ENCODE results near the gene TNFSF13B. TPM values are rescaled to one million over a fixed set of nuclear protein-coding genes. Genes with fewer than 3 reads are reported as not detected.

The TNFSF13B gene
- polyA plus RNA-seq, 1 of the 3 experiments (the other 2 are of a cell fraction), result 0.03 TPM

DNA sequence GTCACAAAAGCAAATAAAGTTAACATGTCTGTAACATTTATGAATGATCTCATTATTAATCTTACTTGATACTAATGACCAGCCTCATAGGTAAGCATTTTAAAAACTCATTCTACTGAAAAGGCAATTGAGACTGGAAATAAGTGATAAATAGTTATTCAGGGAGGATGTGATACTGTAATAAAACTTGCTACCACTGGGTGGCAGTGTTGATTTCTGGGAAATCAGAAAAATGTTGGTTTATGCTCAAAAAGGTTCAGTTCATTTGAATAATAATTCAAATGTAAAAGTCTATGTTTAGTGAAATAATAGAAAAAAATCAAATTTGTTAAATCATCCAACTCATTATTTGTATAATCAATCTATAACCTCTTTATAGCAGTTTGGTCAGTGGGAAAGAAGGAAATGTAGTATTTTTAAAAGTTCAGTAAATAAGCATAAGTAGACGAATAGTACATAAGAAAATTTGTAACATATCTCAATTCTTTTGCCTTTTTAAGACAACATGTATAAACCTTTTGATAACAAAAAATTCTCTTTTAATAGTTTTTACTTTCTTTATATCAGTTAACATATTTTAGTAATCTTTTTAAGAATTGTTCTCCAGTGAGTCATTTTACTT is 41.8 kb upstream of the TNFSF13B start (continued):
- TF ChIP-seq, protein P1, sequence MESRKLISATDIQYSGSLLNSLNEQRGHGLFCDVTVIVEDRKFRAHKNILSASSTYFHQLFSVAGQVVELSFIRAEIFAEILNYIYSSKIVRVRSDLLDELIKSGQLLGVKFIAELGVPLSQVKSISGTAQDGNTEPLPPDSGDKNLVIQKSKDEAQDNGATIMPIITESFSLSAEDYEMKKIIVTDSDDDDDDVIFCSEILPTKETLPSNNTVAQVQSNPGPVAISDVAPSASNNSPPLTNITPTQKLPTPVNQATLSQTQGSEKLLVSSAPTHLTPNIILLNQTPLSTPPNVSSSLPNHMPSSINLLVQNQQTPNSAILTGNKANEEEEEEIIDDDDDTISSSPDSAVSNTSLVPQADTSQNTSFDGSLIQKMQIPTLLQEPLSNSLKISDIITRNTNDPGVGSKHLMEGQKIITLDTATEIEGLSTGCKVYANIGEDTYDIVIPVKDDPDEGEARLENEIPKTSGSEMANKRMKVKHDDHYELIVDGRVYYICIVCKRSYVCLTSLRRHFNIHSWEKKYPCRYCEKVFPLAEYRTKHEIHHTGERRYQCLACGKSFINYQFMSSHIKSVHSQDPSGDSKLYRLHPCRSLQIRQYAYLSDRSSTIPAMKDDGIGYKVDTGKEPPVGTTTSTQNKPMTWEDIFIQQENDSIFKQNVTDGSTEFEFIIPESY (IDR thresholded peaks at IDR 0.05; ENCODE audit: borderline replicate concordance, low read depth), result no peak
- TF ChIP-seq RAD21 (IDR thresholded peaks at IDR 0.05; ENCODE audit: low read length) (peak; percentile 71), SMC3 (IDR thresholded peaks at IDR 0.05; ENCODE audit: low read depth, low read length) (peak; percentile 27; the same call in 1 of the 2 replicates)
- TF ChIP-seq, protein P2, sequence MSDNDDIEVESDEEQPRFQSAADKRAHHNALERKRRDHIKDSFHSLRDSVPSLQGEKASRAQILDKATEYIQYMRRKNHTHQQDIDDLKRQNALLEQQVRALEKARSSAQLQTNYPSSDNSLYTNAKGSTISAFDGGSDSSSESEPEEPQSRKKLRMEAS (IDR thresholded peaks at IDR 0.05; ENCODE audit: low read depth), result no peak

DNA sequence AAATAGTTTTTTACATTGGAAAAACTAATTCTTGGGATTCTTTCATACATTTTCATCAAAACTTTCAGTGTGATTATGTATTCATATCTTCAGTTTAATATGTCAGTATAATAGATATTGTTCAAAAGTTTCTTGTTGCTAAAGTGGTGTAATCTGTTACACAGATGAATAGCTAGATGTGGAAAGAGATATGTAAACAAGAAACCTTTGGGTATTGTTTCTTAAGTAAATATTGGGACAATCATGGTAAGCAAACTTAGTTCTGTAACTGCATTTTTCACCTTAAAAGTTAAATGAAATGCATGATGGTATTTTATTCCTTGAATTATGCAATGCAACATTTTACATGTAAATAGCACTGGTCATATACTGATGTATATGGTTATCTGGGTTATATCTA is 39.1 kb upstream of the TNFSF13B start:
- Histone ChIP-seq H3K27ac (ENCODE audit: low read depth in 2 of 2, low read length in 1 of 2) (no peak overlapping the region), H3K9ac (no peak overlapping the region), H3K9me3 (no peaks in the 10 kb centered on the region), H3K9me2 (no peaks in the 10 kb centered on the region; the same call in 1 of the 2 replicates), H3K36me3 (replicated peaks in 1 of 2; ENCODE audit: control insufficient read depth in 1 of 2, insufficient read depth in 2 of 2, low read length in 1 of 2) (peaks cover 9 to 13% of the 10 kb centered on the region in 2 experiments), H4K20me1 (ENCODE audit: insufficient read depth) (peaks cover 22% of the 10 kb centered on the region), H3K79me2 (ENCODE audit: insufficient read depth) (peaks cover 53% of the 10 kb centered on the region), H3K4me2 (no peak overlapping the region), H3K4me1 (ENCODE audit: control insufficient read depth in 1 of 2, insufficient read depth in 2 of 2, low read depth in 1 of 2, low read length in 1 of 2) (peaks cover 5 to 14% of the 10 kb centered on the region in 2 experiments; a peak in 3 of 4 replicates), H3K4me3 (ENCODE audit: low read depth in 2 of 2, low read length in 1 of 2) (no peak overlapping the region), H3F3A (replicated peaks; ENCODE audit: insufficient read depth) (no peaks in the 10 kb centered on the region), H2AFZ (ENCODE audit: low read depth) (no peak overlapping the region), H3K27me3 (ENCODE audit: insufficient read depth) (no peaks in the 10 kb centered on the region)
- POLR2A ChIA-PET, result no interaction called here
- TF ChIP-seq JUND (IDR thresholded peaks at IDR 0.05) (no peak), TEAD4 (IDR thresholded peaks at IDR 0.05; ENCODE audit: borderline replicate concordance, insufficient read depth) (no peak), NRF1 (IDR thresholded peaks at IDR 0.05; ENCODE audit: low read depth, low read length) (no peak), FOXM1 (IDR thresholded peaks at IDR 0.05; ENCODE audit: low read depth) (no peak), EP300 (IDR thresholded peaks at IDR 0.05; ENCODE audit: borderline replicate concordance in 1 of 2, low read depth in 1 of 2, low read length in 1 of 2) (no peak), YY1 (IDR thresholded peaks at IDR 0.05; ENCODE audit: low read depth) (no peak), SMC3 (IDR thresholded peaks at IDR 0.05; ENCODE audit: low read depth, low read length) (no peak), RAD21 (IDR thresholded peaks at IDR 0.05; ENCODE audit: low read length) (no peak), CHD2 (IDR thresholded peaks at IDR 0.05; ENCODE audit: low read length, partially characterized antibody) (no peak), NFIC (IDR thresholded peaks at IDR 0.05; ENCODE audit: borderline replicate concordance) (no peak), RFX5 (IDR thresholded peaks at IDR 0.05; ENCODE audit: low read length) (no peak)
- TF ChIP-seq, protein P3, sequence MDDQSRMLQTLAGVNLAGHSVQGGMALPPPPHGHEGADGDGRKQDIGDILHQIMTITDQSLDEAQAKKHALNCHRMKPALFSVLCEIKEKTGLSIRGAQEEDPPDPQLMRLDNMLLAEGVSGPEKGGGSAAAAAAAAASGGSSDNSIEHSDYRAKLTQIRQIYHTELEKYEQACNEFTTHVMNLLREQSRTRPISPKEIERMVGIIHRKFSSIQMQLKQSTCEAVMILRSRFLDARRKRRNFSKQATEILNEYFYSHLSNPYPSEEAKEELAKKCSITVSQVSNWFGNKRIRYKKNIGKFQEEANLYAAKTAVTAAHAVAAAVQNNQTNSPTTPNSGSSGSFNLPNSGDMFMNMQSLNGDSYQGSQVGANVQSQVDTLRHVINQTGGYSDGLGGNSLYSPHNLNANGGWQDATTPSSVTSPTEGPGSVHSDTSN (IDR thresholded peaks at IDR 0.05), result no peak
- TF ChIP-seq, protein P4, sequence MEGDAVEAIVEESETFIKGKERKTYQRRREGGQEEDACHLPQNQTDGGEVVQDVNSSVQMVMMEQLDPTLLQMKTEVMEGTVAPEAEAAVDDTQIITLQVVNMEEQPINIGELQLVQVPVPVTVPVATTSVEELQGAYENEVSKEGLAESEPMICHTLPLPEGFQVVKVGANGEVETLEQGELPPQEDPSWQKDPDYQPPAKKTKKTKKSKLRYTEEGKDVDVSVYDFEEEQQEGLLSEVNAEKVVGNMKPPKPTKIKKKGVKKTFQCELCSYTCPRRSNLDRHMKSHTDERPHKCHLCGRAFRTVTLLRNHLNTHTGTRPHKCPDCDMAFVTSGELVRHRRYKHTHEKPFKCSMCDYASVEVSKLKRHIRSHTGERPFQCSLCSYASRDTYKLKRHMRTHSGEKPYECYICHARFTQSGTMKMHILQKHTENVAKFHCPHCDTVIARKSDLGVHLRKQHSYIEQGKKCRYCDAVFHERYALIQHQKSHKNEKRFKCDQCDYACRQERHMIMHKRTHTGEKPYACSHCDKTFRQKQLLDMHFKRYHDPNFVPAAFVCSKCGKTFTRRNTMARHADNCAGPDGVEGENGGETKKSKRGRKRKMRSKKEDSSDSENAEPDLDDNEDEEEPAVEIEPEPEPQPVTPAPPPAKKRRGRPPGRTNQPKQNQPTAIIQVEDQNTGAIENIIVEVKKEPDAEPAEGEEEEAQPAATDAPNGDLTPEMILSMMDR (IDR thresholded peaks at IDR 0.05), result no peak
- TF ChIP-seq, protein P1 (IDR thresholded peaks at IDR 0.05; ENCODE audit: borderline replicate concordance, low read depth), result no peak
- TF ChIP-seq, protein P5, sequence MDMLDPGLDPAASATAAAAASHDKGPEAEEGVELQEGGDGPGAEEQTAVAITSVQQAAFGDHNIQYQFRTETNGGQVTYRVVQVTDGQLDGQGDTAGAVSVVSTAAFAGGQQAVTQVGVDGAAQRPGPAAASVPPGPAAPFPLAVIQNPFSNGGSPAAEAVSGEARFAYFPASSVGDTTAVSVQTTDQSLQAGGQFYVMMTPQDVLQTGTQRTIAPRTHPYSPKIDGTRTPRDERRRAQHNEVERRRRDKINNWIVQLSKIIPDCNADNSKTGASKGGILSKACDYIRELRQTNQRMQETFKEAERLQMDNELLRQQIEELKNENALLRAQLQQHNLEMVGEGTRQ (IDR thresholded peaks at IDR 0.05; ENCODE audit: borderline replicate concordance, low read depth, low read length), result no peak
- TF ChIP-seq, protein P6, sequence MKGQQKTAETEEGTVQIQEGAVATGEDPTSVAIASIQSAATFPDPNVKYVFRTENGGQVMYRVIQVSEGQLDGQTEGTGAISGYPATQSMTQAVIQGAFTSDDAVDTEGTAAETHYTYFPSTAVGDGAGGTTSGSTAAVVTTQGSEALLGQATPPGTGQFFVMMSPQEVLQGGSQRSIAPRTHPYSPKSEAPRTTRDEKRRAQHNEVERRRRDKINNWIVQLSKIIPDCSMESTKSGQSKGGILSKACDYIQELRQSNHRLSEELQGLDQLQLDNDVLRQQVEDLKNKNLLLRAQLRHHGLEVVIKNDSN (IDR thresholded peaks at IDR 0.05; ENCODE audit: borderline replicate concordance, low read depth), result no peak
- CTCF ChIA-PET, result no interaction called here
- DNase-seq, result no peak
